GM12801 (cell line): ENCODE results near the gene STX17.

Experiments
- TF ChIP-seq, protein P1 (sequence below): IDR thresholded peaks from one replicate; pipeline ENCODE4 v1.5.1; 2011; ENCODE audit warnings: control low read depth; ENCODE audit not compliant: insufficient read length; ENCODE audit errors: extremely low read depth

The STX17 gene

DNA sequence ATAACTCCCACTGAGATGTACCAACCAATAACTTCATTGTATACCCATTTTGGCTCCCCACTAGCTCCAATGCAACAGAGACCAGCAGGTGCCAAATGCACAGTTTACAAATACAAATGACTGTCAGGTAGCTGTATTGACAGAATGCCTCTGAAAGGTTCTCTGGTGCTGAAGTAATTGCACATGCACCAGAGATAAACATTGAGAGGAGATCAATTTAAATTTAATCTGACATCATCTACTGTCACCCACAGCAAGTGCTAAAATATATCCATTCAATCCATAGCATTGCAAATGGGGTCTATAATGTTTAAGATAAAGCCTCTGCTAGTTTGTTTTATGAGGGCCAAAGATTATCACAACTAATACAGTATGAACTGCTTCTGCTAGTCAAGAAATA, 80.2 kb downstream of the STX17 start:
- TF ChIP-seq, protein P1, sequence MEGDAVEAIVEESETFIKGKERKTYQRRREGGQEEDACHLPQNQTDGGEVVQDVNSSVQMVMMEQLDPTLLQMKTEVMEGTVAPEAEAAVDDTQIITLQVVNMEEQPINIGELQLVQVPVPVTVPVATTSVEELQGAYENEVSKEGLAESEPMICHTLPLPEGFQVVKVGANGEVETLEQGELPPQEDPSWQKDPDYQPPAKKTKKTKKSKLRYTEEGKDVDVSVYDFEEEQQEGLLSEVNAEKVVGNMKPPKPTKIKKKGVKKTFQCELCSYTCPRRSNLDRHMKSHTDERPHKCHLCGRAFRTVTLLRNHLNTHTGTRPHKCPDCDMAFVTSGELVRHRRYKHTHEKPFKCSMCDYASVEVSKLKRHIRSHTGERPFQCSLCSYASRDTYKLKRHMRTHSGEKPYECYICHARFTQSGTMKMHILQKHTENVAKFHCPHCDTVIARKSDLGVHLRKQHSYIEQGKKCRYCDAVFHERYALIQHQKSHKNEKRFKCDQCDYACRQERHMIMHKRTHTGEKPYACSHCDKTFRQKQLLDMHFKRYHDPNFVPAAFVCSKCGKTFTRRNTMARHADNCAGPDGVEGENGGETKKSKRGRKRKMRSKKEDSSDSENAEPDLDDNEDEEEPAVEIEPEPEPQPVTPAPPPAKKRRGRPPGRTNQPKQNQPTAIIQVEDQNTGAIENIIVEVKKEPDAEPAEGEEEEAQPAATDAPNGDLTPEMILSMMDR: no peak

DNA sequence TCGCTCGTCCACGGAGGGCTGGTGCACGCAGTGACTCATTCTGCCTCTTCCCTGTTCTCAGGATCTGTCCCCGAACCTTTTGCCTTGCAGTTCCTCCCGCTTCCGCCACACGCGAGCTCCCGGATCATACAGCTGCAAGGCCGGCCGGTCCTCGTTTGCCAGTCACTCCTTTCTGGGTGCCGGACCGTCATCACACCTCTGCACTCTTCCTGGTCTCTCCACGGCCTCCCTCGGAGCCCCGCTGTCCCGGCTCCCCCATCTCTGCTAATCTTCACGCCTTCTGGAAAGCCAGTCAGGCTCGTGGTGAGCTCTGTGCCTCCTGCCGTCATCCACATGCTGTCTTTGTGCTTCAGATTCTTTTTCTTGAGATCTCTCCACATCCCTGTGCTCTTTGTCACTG, 91.8 kb downstream of the STX17 start:
- TF ChIP-seq, protein P1: no peak

GRCh38 chr9:99998866-99999265, 92.4 kb downstream of the STX17 start:
- TF ChIP-seq, protein P1: no peak

DNA sequence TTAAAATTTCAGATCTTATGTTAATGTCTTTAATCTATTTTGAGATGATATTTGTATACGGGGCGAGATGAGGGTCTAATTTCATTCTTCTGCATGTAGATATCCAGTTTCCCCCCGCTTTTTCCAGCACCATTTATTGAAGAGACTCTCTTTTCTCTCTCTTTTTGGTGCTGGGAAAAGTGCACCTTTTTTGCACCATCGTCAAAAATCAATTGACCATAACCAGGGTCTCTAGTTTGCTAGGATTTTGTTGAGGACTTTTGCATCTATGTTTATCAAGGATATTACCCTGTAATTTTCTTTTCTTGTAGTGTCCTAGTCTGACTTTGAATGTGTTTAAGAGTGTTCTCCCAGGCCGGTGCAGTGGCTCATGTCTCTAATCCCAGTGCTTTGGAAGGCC, 93.3 kb downstream of the STX17 start:
- TF ChIP-seq, protein P1: no peak

- TF ChIP-seq, protein P1: no peak
These were observed 104.7 kb downstream of the STX17 start for GRCh38 chr9:100011062-100011681.

DNA sequence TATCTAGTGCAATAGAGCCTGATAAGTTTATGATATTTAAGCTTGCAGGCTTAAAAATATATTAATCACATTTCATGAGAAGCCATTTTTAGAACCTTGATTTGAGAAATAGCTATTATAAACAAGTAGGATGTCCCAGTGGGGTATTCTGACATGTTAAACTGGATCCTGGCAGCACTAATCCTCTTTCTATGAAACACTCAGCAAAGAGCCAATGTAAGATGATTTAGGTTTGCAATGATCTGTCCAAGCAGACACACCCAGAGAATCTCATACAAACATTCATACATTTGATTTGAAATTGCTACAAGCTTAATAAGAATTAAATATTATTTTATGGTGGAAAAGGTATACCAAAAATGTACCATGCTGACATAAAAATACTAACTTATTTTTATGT, 105.8 kb downstream of the STX17 start:
- TF ChIP-seq, protein P1: no peak

GRCh38 chr9:100013573-100013972, 107.1 kb downstream of the STX17 start:
- TF ChIP-seq, protein P1: no peak
